ENCODE measurements around the gene ASCL5. TPM values are rescaled to one million over a fixed set of nuclear protein-coding genes. Genes with fewer than 3 reads are reported as not detected.

ASCL5 gene
- total RNA-seq, 2 donors from 2014 or later = 0.16 to 0.22 TPM

- no peak overlapping the region for H3K4me3 Mint-ChIP-seq
- no peaks in the 10 kb centered on the region for H3K9me3 Mint-ChIP-seq
- H3K36me3 Mint-ChIP-seq (ENCODE audit: insufficient read depth in 2 of 2) = no peaks in the 10 kb centered on the region
- H3K27me3 Mint-ChIP-seq (ENCODE audit: low read depth) = peaks cover 6% of the 10 kb centered on the region
- H3K4me1 Mint-ChIP-seq (ENCODE audit: low read depth) = no peaks in the 10 kb centered on the region
- DNase-seq (no peak), ATAC-seq (replicated peaks in 1 of 2) (no peak)
- H3K27ac Mint-ChIP-seq = no peak overlapping the region
Observed at GRCh38 chr1:201108614-201109013, 18.4 kb downstream of the ASCL5 start.

GRCh38 chr1:201105688-201106087, 21.3 kb downstream of the ASCL5 start:
- Mint-ChIP-seq H3K4me1 (ENCODE audit: low read depth) (no peaks in the 10 kb centered on the region), H3K9me3 (no peaks in the 10 kb centered on the region), H3K4me3 (no peak overlapping the region), H3K27me3 (ENCODE audit: low read depth) (no peaks in the 10 kb centered on the region), H3K36me3 (ENCODE audit: insufficient read depth in 2 of 2) (no peaks in the 10 kb centered on the region), H3K27ac (no peak overlapping the region)
- no peak for ATAC-seq (replicated peaks in 1 of 2)
- no peak for DNase-seq

GRCh38 chr1:201104141-201104540, 22.8 kb downstream of the ASCL5 start:
- no peak overlapping the region for H3K4me3 Mint-ChIP-seq
- H3K36me3 Mint-ChIP-seq (ENCODE audit: insufficient read depth in 2 of 2) = no peaks in the 10 kb centered on the region
- H3K27me3 Mint-ChIP-seq (ENCODE audit: low read depth) = no peaks in the 10 kb centered on the region
- no peaks in the 10 kb centered on the region for H3K4me1 Mint-ChIP-seq (ENCODE audit: low read depth)
- DNase-seq = no peak
- no peaks in the 10 kb centered on the region for H3K9me3 Mint-ChIP-seq
- no peak for ATAC-seq (replicated peaks in 1 of 2)
- H3K27ac Mint-ChIP-seq = no peak overlapping the region

- DNase-seq (no peak), ATAC-seq (replicated peaks in 1 of 2) (no peak)
- no peak overlapping the region for H3K4me3 Mint-ChIP-seq
- H3K36me3 Mint-ChIP-seq (ENCODE audit: insufficient read depth in 2 of 2) = no peaks in the 10 kb centered on the region
- no peaks in the 10 kb centered on the region for H3K27me3 Mint-ChIP-seq (ENCODE audit: low read depth)
- no peak overlapping the region for H3K27ac Mint-ChIP-seq
- H3K9me3 Mint-ChIP-seq = no peaks in the 10 kb centered on the region
- no peaks in the 10 kb centered on the region for H3K4me1 Mint-ChIP-seq (ENCODE audit: low read depth)
Observed at GRCh38 chr1:201103666-201104065, 23.3 kb downstream of the ASCL5 start.

GRCh38 chr1:201100169-201100930, 26.6 kb downstream of the ASCL5 start:
- no peaks in the 10 kb centered on the region for H3K4me1 Mint-ChIP-seq (ENCODE audit: low read depth)
- no peaks in the 10 kb centered on the region for H3K36me3 Mint-ChIP-seq (ENCODE audit: insufficient read depth in 2 of 2)
- no peak overlapping the region for H3K27ac Mint-ChIP-seq
- H3K9me3 Mint-ChIP-seq = no peaks in the 10 kb centered on the region
- DNase-seq (no peak), ATAC-seq (replicated peaks in 1 of 2) (no peak)
- no peaks in the 10 kb centered on the region for H3K27me3 Mint-ChIP-seq (ENCODE audit: low read depth)
- no peak overlapping the region for H3K4me3 Mint-ChIP-seq

- no peak for ATAC-seq (replicated peaks in 1 of 2)
- Mint-ChIP-seq H3K27me3 (ENCODE audit: low read depth) (no peaks in the 10 kb centered on the region), H3K9me3 (no peaks in the 10 kb centered on the region)
Observed at GRCh38 chr1:201098992-201099677, 27.8 kb downstream of the ASCL5 start.

GRCh38 chr1:201096977-201097856, 29.8 kb downstream of the ASCL5 start:
- H3K9me3 Mint-ChIP-seq = no peaks in the 10 kb centered on the region
- H3K4me3 Mint-ChIP-seq = no peak overlapping the region
- no peak for DNase-seq
- H3K36me3 Mint-ChIP-seq (ENCODE audit: insufficient read depth in 2 of 2) = no peaks in the 10 kb centered on the region
- no peak overlapping the region for H3K27ac Mint-ChIP-seq
- no peak for ATAC-seq (replicated peaks in 1 of 2)
- no peaks in the 10 kb centered on the region for H3K4me1 Mint-ChIP-seq (ENCODE audit: low read depth)
- no peaks in the 10 kb centered on the region for H3K27me3 Mint-ChIP-seq (ENCODE audit: low read depth)

More at GRCh38 chr1:201098992-201099677, 27.8 kb downstream of the ASCL5 start:
- DNase-seq = no peak
- H3K4me1 Mint-ChIP-seq (ENCODE audit: low read depth) = no peaks in the 10 kb centered on the region
- H3K4me3 Mint-ChIP-seq = no peak overlapping the region
- no peaks in the 10 kb centered on the region for H3K36me3 Mint-ChIP-seq (ENCODE audit: insufficient read depth in 2 of 2)
- no peak overlapping the region for H3K27ac Mint-ChIP-seq

GRCh38 chr1:201096041-201096461, 30.9 kb downstream of the ASCL5 start:
- H3K4me3 Mint-ChIP-seq = no peak overlapping the region
- ATAC-seq (replicated peaks in 1 of 2) (no peak), DNase-seq (no peak)
- H3K36me3 Mint-ChIP-seq (ENCODE audit: insufficient read depth in 2 of 2) = no peaks in the 10 kb centered on the region
- no peaks in the 10 kb centered on the region for H3K4me1 Mint-ChIP-seq (ENCODE audit: low read depth)
- no peaks in the 10 kb centered on the region for H3K9me3 Mint-ChIP-seq
- H3K27me3 Mint-ChIP-seq (ENCODE audit: low read depth) = no peaks in the 10 kb centered on the region
- no peak overlapping the region for H3K27ac Mint-ChIP-seq

- Mint-ChIP-seq H3K27me3 (ENCODE audit: low read depth) (no peaks in the 10 kb centered on the region), H3K9me3 (no peaks in the 10 kb centered on the region), H3K4me3 (no peak overlapping the region), H3K4me1 (ENCODE audit: low read depth) (no peaks in the 10 kb centered on the region), H3K27ac (no peak overlapping the region), H3K36me3 (ENCODE audit: insufficient read depth in 2 of 2) (no peaks in the 10 kb centered on the region)
- ATAC-seq (replicated peaks in 1 of 2) = no peak
- DNase-seq = no peak
Observed at GRCh38 chr1:201095581-201095980, 31.4 kb downstream of the ASCL5 start.

GRCh38 chr1:201094832-201095231, 32.2 kb downstream of the ASCL5 start:
- no peaks in the 10 kb centered on the region for H3K4me1 Mint-ChIP-seq (ENCODE audit: low read depth)
- H3K36me3 Mint-ChIP-seq (ENCODE audit: insufficient read depth in 2 of 2) = no peaks in the 10 kb centered on the region
- H3K27me3 Mint-ChIP-seq (ENCODE audit: low read depth) = no peaks in the 10 kb centered on the region
- DNase-seq (no peak), ATAC-seq (replicated peaks in 1 of 2) (no peak)
- H3K4me3 Mint-ChIP-seq = no peak overlapping the region
- H3K9me3 Mint-ChIP-seq = no peaks in the 10 kb centered on the region
- H3K27ac Mint-ChIP-seq = no peak overlapping the region

GRCh38 chr1:201093962-201094361, 33.0 kb downstream of the ASCL5 start:
- no peak for DNase-seq
- Mint-ChIP-seq H3K9me3 (no peaks in the 10 kb centered on the region), H3K36me3 (ENCODE audit: insufficient read depth in 2 of 2) (no peaks in the 10 kb centered on the region), H3K27me3 (ENCODE audit: low read depth) (no peaks in the 10 kb centered on the region), H3K4me1 (ENCODE audit: low read depth) (no peaks in the 10 kb centered on the region), H3K4me3 (no peak overlapping the region), H3K27ac (no peak overlapping the region)
- ATAC-seq (replicated peaks in 1 of 2) = no peak

GRCh38 chr1:201093561-201093960, 33.4 kb downstream of the ASCL5 start:
- Mint-ChIP-seq H3K36me3 (ENCODE audit: insufficient read depth in 2 of 2) (no peaks in the 10 kb centered on the region), H3K4me3 (no peak overlapping the region), H3K9me3 (no peaks in the 10 kb centered on the region), H3K27ac (no peak overlapping the region), H3K4me1 (ENCODE audit: low read depth) (no peaks in the 10 kb centered on the region), H3K27me3 (ENCODE audit: low read depth) (no peaks in the 10 kb centered on the region)
- DNase-seq = no peak
- ATAC-seq (replicated peaks in 1 of 2) = no peak

- no peak overlapping the region for H3K27ac Mint-ChIP-seq
- DNase-seq (no peak), ATAC-seq (replicated peaks in 1 of 2) (no peak)
- no peaks in the 10 kb centered on the region for H3K4me1 Mint-ChIP-seq (ENCODE audit: low read depth)
- H3K9me3 Mint-ChIP-seq = no peaks in the 10 kb centered on the region
- no peaks in the 10 kb centered on the region for H3K36me3 Mint-ChIP-seq (ENCODE audit: insufficient read depth in 2 of 2)
- peaks cover 7% of the 10 kb centered on the region for H3K27me3 Mint-ChIP-seq (ENCODE audit: low read depth)
- H3K4me3 Mint-ChIP-seq = no peak overlapping the region
Observed at GRCh38 chr1:201092738-201093137, 34.2 kb downstream of the ASCL5 start.
